Keratinocyte (primary cell): ENCODE data around the gene GPR39. TPM values are rescaled to one million over a fixed set of nuclear protein-coding genes. Genes with fewer than 3 reads are reported as not detected.

Experiments used
- DNase-seq: peaks from one replicate; pipeline ENCODE4 v3.0.0-alpha.2; 2011; ENCODE audit warnings: low read depth, missing footprints, low spot score
- FAIRE-seq: peaks from 2 replicates; lab custom pipeline; 2011; peaks lifted over from hg19 to GRCh38; lab: Jason Lieb, UNC
- H2AFZ ChIP-seq: 2 replicates; pipeline ENCODE4 v1.6.0; 2012; ENCODE audit warnings: low read length, control low read depth, inconsistent platforms; ENCODE audit not compliant: control insufficient read depth
- H3K27ac ChIP-seq: 2 replicates; pipeline ENCODE4 v1.5.1; 2011; ENCODE audit warnings: low read length; ENCODE audit not compliant: control insufficient read depth, insufficient read depth
- H3K27me3 ChIP-seq: 3 replicates; pipeline ENCODE4 v1.6.0; 2011; ENCODE audit warnings: low read length; ENCODE audit not compliant: control insufficient read depth, insufficient read depth; ENCODE audit errors: extremely low read depth
- H3K36me3 ChIP-seq, 2 experiments: 2 replicates in 1 of 2; 3 replicates in 1 of 2; pipeline ENCODE4 v1.5.1; 2011; ENCODE audit warnings: low read length in 2 of 2, mild to moderate bottlenecking in 1 of 2; ENCODE audit not compliant: control insufficient read depth in 2 of 2, insufficient read depth in 2 of 2; ENCODE audit errors: extremely low read depth in 1 of 2
- H3K4me1 ChIP-seq: 3 replicates; pipeline ENCODE4 v1.5.1; 2011; ENCODE audit warnings: low read length; ENCODE audit not compliant: control insufficient read depth, insufficient read depth; ENCODE audit errors: extremely low read depth
- H3K4me2 ChIP-seq: 3 replicates; pipeline ENCODE4 v1.6.0; 2011; ENCODE audit warnings: low read depth, low read length; ENCODE audit not compliant: control insufficient read depth, insufficient read depth; ENCODE audit errors: extremely low read depth
- H3K4me3 ChIP-seq, 3 experiments: fragments of 200-600 bp in 1 of 3; sonication (generic) in 1 of 3; 2 replicates in 2 of 3; 3 replicates in 1 of 3; pipeline ENCODE4 v1.5.1; 2011 to 2016; ENCODE audit warnings: low read length in 3 of 3, mild to moderate bottlenecking in 3 of 3, control low read depth in 2 of 3, inconsistent platforms in 1 of 3, low read depth in 1 of 3, mixed read lengths in 1 of 3, mixed run types in 1 of 3, moderate library complexity in 1 of 3; ENCODE audit not compliant: control insufficient read depth in 2 of 3, insufficient read depth in 2 of 3; ENCODE audit errors: extremely low read depth in 1 of 3
- H3K79me2 ChIP-seq: 2 replicates; pipeline ENCODE4 v1.6.0; 2012; ENCODE audit warnings: low read length; ENCODE audit not compliant: control insufficient read depth, insufficient read depth
- H3K9ac ChIP-seq: 3 replicates; pipeline ENCODE4 v1.6.0; 2011; ENCODE audit warnings: low read length; ENCODE audit not compliant: control insufficient read depth, insufficient read depth; ENCODE audit errors: extremely low read depth
- H3K9me1 ChIP-seq: 3 replicates; pipeline ENCODE4 v1.6.0; 2011; ENCODE audit warnings: low read length; ENCODE audit not compliant: control insufficient read depth, insufficient read depth; ENCODE audit errors: extremely low read depth
- H3K9me3 ChIP-seq: 2 replicates; pipeline ENCODE4 v1.5.1; 2012; ENCODE audit warnings: low read depth, low read length; ENCODE audit not compliant: control insufficient read depth
- H4K20me1 ChIP-seq: 3 replicates; pipeline ENCODE4 v1.6.0; 2011; ENCODE audit warnings: low read length; ENCODE audit not compliant: control insufficient read depth, insufficient read depth; ENCODE audit errors: extremely low read depth
- EZH2 ChIP-seq: IDR thresholded peaks from one replicate; pipeline ENCODE4 v1.6.1; 2012; ENCODE audit warnings: inconsistent platforms, mild to moderate bottlenecking, low read length, moderate library complexity
- dilution Hi-C: fragments of 300-500 bp; cut with MboI; formaldehyde crosslinking; loops from one replicate; pipeline ENCODE4 v1.7.0; 2020; ENCODE audit warnings: low sequenced_read_pairs; ENCODE audit not compliant: extremely low pct_ligation_motif_present
- polyA plus RNA-seq, 5 experiments: library from polyadenylated mRNA; depleted of rRNA in 3 of 5; stranded (reverse) in 3 of 5; stranded (forward) in 1 of 5; unstranded in 1 of 5; fragments of >200 nt; gene quantifications; 1 replicate in 1 of 5; 2 replicates in 3 of 5; 3 replicates in 1 of 5; pipeline versions ENCODE4 v1.2.1 to v1.2.3, GENCODE V29; 2011 to 2012; ENCODE audit warnings: missing spikeins in 2 of 5, low read depth in 1 of 5, low replicate concordance in 1 of 5
- TF ChIP-seq, protein P1 (sequence below), 3 experiments: IDR thresholded peaks in 1 of 3; conservative IDR thresholded peaks in 1 of 3; optimal IDR thresholded peaks in 1 of 3; 2 replicates in 2 of 3; 3 replicates in 1 of 3; pipeline versions ENCODE3 to v1.5.1; 2011; ENCODE audit warnings: low read length in 3 of 3, mild to moderate bottlenecking in 3 of 3, moderate library complexity in 2 of 3, control low read depth in 1 of 3, inconsistent platforms in 1 of 3; ENCODE audit not compliant: insufficient read depth in 2 of 3; ENCODE audit errors: extremely low read depth in 1 of 3

Gene GPR39
- polyA plus RNA-seq, 1 donor (not counting 4 experiments of a cell fraction or from before 2014, with no cell fraction given) = 4.7 TPM

DNA sequence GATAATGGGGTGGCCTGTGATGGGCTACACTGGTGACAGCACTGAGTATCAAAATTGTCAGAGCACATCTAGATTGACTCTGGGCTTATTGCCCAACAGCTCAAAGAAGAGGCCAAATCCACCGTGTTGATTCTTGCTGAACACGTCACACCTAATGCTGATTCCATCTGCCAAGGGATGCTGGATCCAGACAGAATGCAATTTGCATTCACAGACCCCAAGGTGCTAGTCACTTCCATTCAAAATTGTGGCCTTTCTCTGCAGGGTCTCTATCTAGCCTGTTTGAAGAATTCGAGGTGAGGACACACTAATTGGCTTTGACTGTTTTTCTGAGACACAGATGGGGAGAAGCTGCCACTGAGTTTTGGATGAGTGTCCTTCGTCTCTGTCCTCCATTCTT, 13.5 kb upstream of the GPR39 start:
- Histone ChIP-seq H3K9me1 (no peaks in the 10 kb centered on the region), H3K27ac (no peak overlapping the region), H3K4me3 (no peak overlapping the region), H3K9me3 (no peaks in the 10 kb centered on the region), H3K9ac (no peak overlapping the region), H3K4me2 (no peak overlapping the region), H4K20me1 (no peaks in the 10 kb centered on the region), H2AFZ (no peak overlapping the region), H3K79me2 (no peaks in the 10 kb centered on the region), H3K4me1 (no peaks in the 10 kb centered on the region), H3K27me3 (no peaks in the 10 kb centered on the region), H3K36me3 (no peaks in the 10 kb centered on the region)
- no peak for TF ChIP-seq EZH2
- TF ChIP-seq, protein P1, sequence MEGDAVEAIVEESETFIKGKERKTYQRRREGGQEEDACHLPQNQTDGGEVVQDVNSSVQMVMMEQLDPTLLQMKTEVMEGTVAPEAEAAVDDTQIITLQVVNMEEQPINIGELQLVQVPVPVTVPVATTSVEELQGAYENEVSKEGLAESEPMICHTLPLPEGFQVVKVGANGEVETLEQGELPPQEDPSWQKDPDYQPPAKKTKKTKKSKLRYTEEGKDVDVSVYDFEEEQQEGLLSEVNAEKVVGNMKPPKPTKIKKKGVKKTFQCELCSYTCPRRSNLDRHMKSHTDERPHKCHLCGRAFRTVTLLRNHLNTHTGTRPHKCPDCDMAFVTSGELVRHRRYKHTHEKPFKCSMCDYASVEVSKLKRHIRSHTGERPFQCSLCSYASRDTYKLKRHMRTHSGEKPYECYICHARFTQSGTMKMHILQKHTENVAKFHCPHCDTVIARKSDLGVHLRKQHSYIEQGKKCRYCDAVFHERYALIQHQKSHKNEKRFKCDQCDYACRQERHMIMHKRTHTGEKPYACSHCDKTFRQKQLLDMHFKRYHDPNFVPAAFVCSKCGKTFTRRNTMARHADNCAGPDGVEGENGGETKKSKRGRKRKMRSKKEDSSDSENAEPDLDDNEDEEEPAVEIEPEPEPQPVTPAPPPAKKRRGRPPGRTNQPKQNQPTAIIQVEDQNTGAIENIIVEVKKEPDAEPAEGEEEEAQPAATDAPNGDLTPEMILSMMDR (optimal IDR thresholded peaks at IDR 0.05 in 1 of 3, IDR thresholded peaks at IDR 0.05 in 1 of 3, conservative IDR thresholded peaks at IDR 0.05 in 1 of 3; ENCODE audit: extremely low read depth in 1 of 3, insufficient read depth in 2 of 3, low read length in 3 of 3) = no peak
- FAIRE-seq (no peak), DNase-seq (no peak)
- dilution Hi-C loops = no loop called here

DNA sequence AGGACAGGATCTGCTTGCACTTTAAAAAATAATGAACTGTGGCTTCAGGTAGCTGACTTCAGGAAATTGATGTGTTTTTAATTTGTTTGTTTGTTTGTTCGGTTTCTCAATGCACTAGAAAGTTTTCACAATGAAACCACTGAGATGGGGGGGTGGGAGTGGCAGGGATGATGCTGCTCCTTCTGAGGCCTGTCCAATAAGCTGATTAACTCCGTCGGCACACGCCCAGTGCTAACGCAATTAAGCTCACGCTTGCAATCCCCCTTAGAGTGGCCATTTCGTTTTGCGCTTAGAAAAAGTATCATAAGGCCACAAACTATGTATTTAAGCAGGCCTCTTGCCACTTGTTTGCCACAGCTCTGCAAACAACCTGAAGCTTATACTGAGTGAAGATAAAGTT, 12.5 kb upstream of the GPR39 start:
- Histone ChIP-seq H2AFZ (no peak overlapping the region), H3K27ac (no peak overlapping the region), H4K20me1 (no peaks in the 10 kb centered on the region), H3K27me3 (no peaks in the 10 kb centered on the region), H3K9me1 (no peaks in the 10 kb centered on the region), H3K4me2 (no peak overlapping the region), H3K36me3 (no peaks in the 10 kb centered on the region), H3K9ac (no peak overlapping the region), H3K9me3 (no peaks in the 10 kb centered on the region), H3K4me3 (no peak overlapping the region), H3K79me2 (no peaks in the 10 kb centered on the region), H3K4me1 (no peaks in the 10 kb centered on the region)
- TF ChIP-seq, protein P1 (optimal IDR thresholded peaks at IDR 0.05 in 1 of 3, IDR thresholded peaks at IDR 0.05 in 1 of 3, conservative IDR thresholded peaks at IDR 0.05 in 1 of 3; ENCODE audit: extremely low read depth in 1 of 3, insufficient read depth in 2 of 3, low read length in 3 of 3) = no peak
- TF ChIP-seq EZH2 = no peak
- DNase-seq = no peak
- no peak for FAIRE-seq
- dilution Hi-C loops = no loop called here
